H9 (cell line): ENCODE data around the gene TEX53. TPM values are rescaled to one million over a fixed set of nuclear protein-coding genes. Genes with fewer than 3 reads are reported as not detected.
A peak's percentile ranks its signal among the peaks of the same experiment; 100 is the strongest.

ENCODE experiments used
- DNase-seq: peaks from one replicate; pipeline ENCODE4 v3.0.0-alpha.2; 2017
- H2AFZ ChIP-seq: one replicate; pipeline ENCODE4 v1.6.1; 2013; ENCODE audit warnings: mild to moderate bottlenecking, low read length, control low read depth, moderate library complexity
- H2AK5ac ChIP-seq: 2 replicates; pipeline ENCODE4 v1.6.1; 2013; ENCODE audit warnings: low read length, control low read depth, mixed read lengths; ENCODE audit not compliant: insufficient read length
- H2BK120ac ChIP-seq: one replicate; pipeline ENCODE4 v1.6.1; 2013; ENCODE audit warnings: low read depth, mild to moderate bottlenecking, low read length, control low read depth, inconsistent platforms; ENCODE audit not compliant: poor library complexity, severe bottlenecking
- H2BK12ac ChIP-seq: 2 replicates; pipeline ENCODE4 v1.6.1; 2013; ENCODE audit warnings: low read length, control low read depth, mixed read lengths, low read depth; ENCODE audit not compliant: insufficient read length
- H2BK15ac ChIP-seq: 2 replicates; pipeline ENCODE4 v1.6.1; 2013; ENCODE audit warnings: low read depth, low read length, control low read depth
- H2BK20ac ChIP-seq: one replicate; pipeline ENCODE4 v1.6.1; 2013; ENCODE audit warnings: low read depth, mild to moderate bottlenecking, low read length, control low read depth, inconsistent platforms; ENCODE audit not compliant: poor library complexity, severe bottlenecking
- H2BK5ac ChIP-seq: 2 replicates; pipeline ENCODE4 v1.6.1; 2013; ENCODE audit warnings: low read length, control low read depth, mixed read lengths; ENCODE audit not compliant: insufficient read length
- H3K14ac ChIP-seq: 2 replicates; pipeline ENCODE4 v1.6.1; 2013; ENCODE audit warnings: low read length, control low read depth; ENCODE audit not compliant: insufficient read depth
- H3K18ac ChIP-seq: 2 replicates; pipeline ENCODE4 v1.6.1; 2013; ENCODE audit warnings: low read depth, mild to moderate bottlenecking, mixed read lengths, low read length, control low read depth; ENCODE audit not compliant: insufficient read length
- H3K23ac ChIP-seq: 2 replicates; pipeline ENCODE4 v1.6.1; 2013; ENCODE audit warnings: low read length, control low read depth, mixed read lengths, low read depth; ENCODE audit not compliant: insufficient read length
- H3K23me2 ChIP-seq: 2 replicates; pipeline ENCODE4 v1.6.1; 2013; ENCODE audit warnings: low read depth, mild to moderate bottlenecking, mixed read lengths, low read length, control low read depth; ENCODE audit not compliant: insufficient read length, poor library complexity, severe bottlenecking
- H3K27ac ChIP-seq: 2 replicates; pipeline ENCODE4 v1.5.1; 2013; ENCODE audit warnings: low read length, control low read depth, mixed read lengths, low read depth; ENCODE audit not compliant: insufficient read length
- H3K27me3 ChIP-seq: 2 replicates; pipeline ENCODE4 v1.6.1; 2013; ENCODE audit warnings: low read length, control low read depth, inconsistent platforms; ENCODE audit not compliant: insufficient read depth
- H3K4ac ChIP-seq: 2 replicates; pipeline ENCODE4 v1.6.1; 2013; ENCODE audit warnings: low read depth, mild to moderate bottlenecking, control low read depth, inconsistent platforms, low read length, moderate library complexity
- H3K4me1 ChIP-seq: 2 replicates; pipeline ENCODE4 v1.6.1; 2013; ENCODE audit warnings: low read length, control low read depth, inconsistent platforms; ENCODE audit not compliant: insufficient read depth
- H3K4me2 ChIP-seq: 2 replicates; pipeline ENCODE4 v1.6.1; 2013; ENCODE audit warnings: low read length, control low read depth, mixed read lengths; ENCODE audit not compliant: insufficient read length, insufficient read depth
- H3K56ac ChIP-seq: 2 replicates; pipeline ENCODE4 v1.6.1; 2013; ENCODE audit warnings: low read depth, mild to moderate bottlenecking, mixed read lengths, low read length, control low read depth; ENCODE audit not compliant: insufficient read length
- H3K79me1 ChIP-seq: 2 replicates; pipeline ENCODE4 v1.6.1; 2013; ENCODE audit warnings: low read depth, mild to moderate bottlenecking, moderate library complexity, low read length, control low read depth, inconsistent platforms; ENCODE audit not compliant: insufficient read depth, poor library complexity, severe bottlenecking
- H3K79me2 ChIP-seq: 2 replicates; pipeline ENCODE4 v1.6.1; 2013; ENCODE audit warnings: low read length, control low read depth, inconsistent platforms; ENCODE audit not compliant: insufficient read depth
- H3K9ac ChIP-seq: 2 replicates; pipeline ENCODE4 v1.6.1; 2013; ENCODE audit warnings: low read length, control low read depth, mixed read lengths; ENCODE audit not compliant: insufficient read length; ENCODE audit errors: extremely low read depth
- H3K9me3 ChIP-seq: one replicate; pipeline ENCODE4 v1.6.1; 2013; ENCODE audit warnings: low read depth, low read length, inconsistent platforms; ENCODE audit not compliant: control insufficient read depth
- H3T11ph ChIP-seq: one replicate; pipeline ENCODE4 v1.6.1; 2013; ENCODE audit warnings: mild to moderate bottlenecking, low read length, control low read depth, inconsistent platforms
- H4K20me1 ChIP-seq: one replicate; pipeline ENCODE4 v1.6.1; 2013; ENCODE audit not compliant: control insufficient read depth, insufficient read length, insufficient read depth
- H4K5ac ChIP-seq: 2 replicates; pipeline ENCODE4 v1.6.1; 2013; ENCODE audit warnings: low read depth, mild to moderate bottlenecking, mixed read lengths, low read length, control low read depth; ENCODE audit not compliant: insufficient read length
- H4K8ac ChIP-seq: replicated peaks from 2 replicates; pipeline ENCODE4 v1.6.1; 2013; ENCODE audit warnings: low read length, control low read depth, mixed read lengths, low read depth; ENCODE audit not compliant: insufficient read length
- H4K91ac ChIP-seq: 2 replicates; pipeline ENCODE4 v1.6.1; 2013; ENCODE audit warnings: low read depth, mild to moderate bottlenecking, moderate library complexity, mixed read lengths, low read length, control low read depth; ENCODE audit not compliant: insufficient read length
- H3K27ac Mint-ChIP-seq, 3 experiments: 2 replicates in 2 of 3; 3 replicates in 1 of 3; pipeline ENCODE4 v1.8.0; 2020 to 2021; ENCODE audit warnings: mixed read lengths in 3 of 3, mild to moderate bottlenecking in 1 of 3, moderate library complexity in 1 of 3
- H3K27me3 Mint-ChIP-seq: 2 replicates; pipeline ENCODE4 v1.8.0; 2021; ENCODE audit warnings: low read depth, mild to moderate bottlenecking, moderate library complexity, mixed read lengths
- H3K36me3 Mint-ChIP-seq, 3 experiments: 2 replicates in 2 of 3; 3 replicates in 1 of 3; pipeline ENCODE4 v1.8.0; 2020 to 2021; ENCODE audit warnings: low read depth in 3 of 3, mixed read lengths in 3 of 3; ENCODE audit not compliant: insufficient read depth in 1 of 3
- H3K4me1 Mint-ChIP-seq, 2 experiments: 2 replicates each; pipeline ENCODE4 v1.8.0; 2020; ENCODE audit warnings: mixed read lengths in 2 of 2
- H3K4me3 Mint-ChIP-seq, 2 experiments: 2 replicates in 1 of 2; 3 replicates in 1 of 2; pipeline ENCODE4 v1.8.0; 2020 to 2021; ENCODE audit warnings: mild to moderate bottlenecking in 2 of 2, mixed read lengths in 2 of 2, moderate library complexity in 1 of 2
- H3K9me3 Mint-ChIP-seq, 2 experiments: 2 replicates in 1 of 2; 3 replicates in 1 of 2; pipeline ENCODE4 v1.8.0; 2020; ENCODE audit warnings: mild to moderate bottlenecking in 2 of 2, mixed read lengths in 2 of 2, moderate library complexity in 1 of 2
- CTCF ChIP-seq: fragments of 200-600 bp; sonication (generic); conservative IDR thresholded peaks from 3 replicates; pipeline ENCODE4 v1.8.0; 2021; ENCODE audit warnings: antibody characterized with exemption, mild to moderate bottlenecking
- WGBS: extraction: QIAGEN DNeasy Blood & Tissue Kit; methylation state at CpG from one replicate; pipeline ENCODE4 v1.1.7; 2013; ENCODE audit warnings: missing lambda C conversion rate, low lambda C conversion rate, mixed read lengths; ENCODE audit not compliant: insufficient read length; ENCODE audit errors: extremely low coverage; 5-methylcytosine and 5-hydroxymethylcytosine counted together
- total RNA-seq: library from RNA; stranded (reverse); gene quantifications from 2 replicates; pipeline ENCODE4 v1.2.1, GENCODE V29; 2021

The TEX53 gene
- total RNA-seq, 1 experiment from 2014 or later = not detected

- no peak overlapping the region for H4K5ac ChIP-seq
- Mint-ChIP-seq H3K27ac (no peak overlapping the region), H3K4me1 (peaks cover 12 to 14% of the 10 kb centered on the region in 2 experiments), H3K9me3 (peaks cover 0 to 4% of the 10 kb centered on the region in 2 experiments; a peak in 1 of 5 replicates), H3K27me3 (peaks cover 17% of the 10 kb centered on the region), H3K4me3 (peak overlapping the region in 1 of 2 experiments; percentile 11; a peak in 1 of 5 replicates), H3K36me3 (peaks cover 0 to 4% (median 3%) of the 10 kb centered on the region in 3 experiments; a peak in 2 of 7 replicates)
- no peak overlapping the region for H3T11ph ChIP-seq
- H3K14ac ChIP-seq = no peak overlapping the region
- H2BK20ac ChIP-seq = no peak overlapping the region
- no peak overlapping the region for H3K9ac ChIP-seq
- peaks cover 4% of the 10 kb centered on the region; the same call in 1 of the 2 replicates for H3K4me1 ChIP-seq
- no peaks in the 10 kb centered on the region for H3K9me3 ChIP-seq
- no peak overlapping the region for H2BK120ac ChIP-seq
- no peak overlapping the region for H3K18ac ChIP-seq
- no peak overlapping the region for H2BK12ac ChIP-seq
- H3K4me2 ChIP-seq = no peak overlapping the region
- no peak overlapping the region for H4K8ac ChIP-seq
- H3K27me3 ChIP-seq = no peaks in the 10 kb centered on the region
- no peaks in the 10 kb centered on the region for H4K20me1 ChIP-seq
- no peak overlapping the region for H4K91ac ChIP-seq
- no peak overlapping the region for H2BK15ac ChIP-seq
- no peak overlapping the region for H3K23ac ChIP-seq
- WGBS = 100% methylated on average over 1 of the region's 6 CpGs
- H3K79me1 ChIP-seq = no peaks in the 10 kb centered on the region
- H2AK5ac ChIP-seq = no peak overlapping the region
- DNase-seq = no peak
- no peak overlapping the region for H2BK5ac ChIP-seq
- no peak overlapping the region for H3K4ac ChIP-seq
- no peaks in the 10 kb centered on the region for H3K79me2 ChIP-seq
- peaks cover 10% of the 10 kb centered on the region for H3K23me2 ChIP-seq
- no peak for TF ChIP-seq CTCF
- no peak overlapping the region for H3K56ac ChIP-seq
- no peak overlapping the region for H3K27ac ChIP-seq
- no peak overlapping the region for H2AFZ ChIP-seq
These were observed 49.7 kb downstream of the TEX53 start for GRCh38 chr9:114607671-114608524.
